Activated CD4-positive, alpha-beta T cell treated with anti-CD3 and anti-CD28 coated beads, Interleukin-2, Interleukin-4, amounts not matched to agents 100 ng/mL and 50 ng/mL, durations not matched to agents 16 hours and 8 hours (primary cell): ENCODE measurements around the gene CES5A.
"Not testable (repeated sequence)": the region's sequence is repeated elsewhere in the genome, so short reads cannot be mapped to it uniquely, and the experiment has no call there.

Source experiments
- DNase-seq: peaks from one replicate; pipeline ENCODE4 v3.0.0-alpha.2; 2020; ENCODE audit warnings: low spot score

The CES5A gene

DNA sequence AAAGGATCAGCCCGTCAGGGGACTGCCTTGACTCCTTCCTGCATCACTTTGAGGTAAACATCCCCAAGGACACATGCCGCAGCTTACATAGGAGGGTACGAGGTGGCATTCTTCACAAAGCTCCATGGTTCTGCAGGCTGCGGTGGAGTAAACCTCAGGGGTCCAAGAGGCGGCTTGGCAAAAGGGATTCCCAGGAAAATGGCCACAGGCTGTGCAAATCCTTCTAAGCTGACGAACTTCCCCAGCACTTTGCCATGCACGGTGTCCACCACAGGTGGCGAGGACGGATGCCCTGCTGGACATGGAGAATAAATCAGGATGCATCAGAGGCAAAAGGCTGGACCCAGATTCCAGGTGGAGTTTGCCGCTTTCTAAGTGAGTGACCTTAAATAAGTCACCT lies 46.5 kb downstream of the CES5A start:
- no peak for DNase-seq

- DNase-seq, result no peak
Measured at GRCh38 chr16:55825115-55825728, 50.0 kb downstream of the CES5A start.

- DNase-seq, result no peak
Measured at GRCh38 chr16:55824473-55825000, 50.6 kb downstream of the CES5A start.

DNA sequence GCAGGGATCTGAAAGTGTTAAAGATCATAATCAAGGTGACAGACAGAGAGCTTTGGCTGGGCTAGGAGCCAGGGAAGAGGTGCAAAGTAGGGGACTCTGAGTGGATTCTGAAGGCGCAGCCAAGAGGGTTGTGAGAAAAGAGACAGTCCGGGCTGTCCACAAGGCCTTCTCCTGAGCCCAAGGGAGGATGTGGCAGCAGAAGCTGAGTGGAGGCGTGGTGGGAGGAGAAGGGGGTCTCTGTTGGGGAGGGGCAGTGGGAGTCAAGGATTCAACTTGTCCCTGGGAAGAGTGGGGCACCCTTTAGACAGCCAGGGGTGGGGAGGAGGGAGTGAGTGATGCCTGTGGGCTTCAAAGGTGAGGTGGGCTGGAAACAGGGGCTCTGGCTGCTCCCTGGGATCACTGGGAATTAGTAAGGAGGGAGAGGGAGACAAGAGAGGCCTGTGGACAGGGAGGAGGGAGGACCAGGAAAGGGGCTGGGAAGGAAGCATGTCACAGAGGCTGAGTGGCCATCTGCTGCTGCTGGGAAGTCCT lies 52.8 kb downstream of the CES5A start:
- DNase-seq, result no peak

DNA sequence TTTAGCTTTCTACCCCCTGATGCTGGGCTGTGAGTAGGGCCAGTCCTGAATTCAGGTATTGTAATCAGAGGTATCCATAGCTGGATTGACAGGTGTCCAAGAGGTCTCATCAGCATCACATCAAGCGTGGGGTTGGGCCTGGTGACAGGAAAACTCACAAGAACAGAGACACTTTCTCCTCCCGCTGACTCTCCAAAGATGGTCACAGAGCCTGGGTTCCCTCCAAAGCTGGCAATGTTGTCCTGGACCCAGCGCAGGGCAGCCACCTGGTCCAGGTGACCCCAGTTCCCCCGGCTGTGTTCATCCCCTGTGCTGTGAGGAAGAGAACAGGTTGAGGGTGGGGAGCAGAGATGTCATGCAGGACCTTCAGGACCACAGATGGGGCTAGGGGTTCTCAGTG lies 54.0 kb downstream of the CES5A start:
- DNase-seq, result no peak

- no peak for DNase-seq
Measured at GRCh38 chr16:55820615-55821014, 54.6 kb downstream of the CES5A start.

- DNase-seq, result no peak
Measured at GRCh38 chr16:55817236-55817912, 57.8 kb downstream of the CES5A start.

DNA sequence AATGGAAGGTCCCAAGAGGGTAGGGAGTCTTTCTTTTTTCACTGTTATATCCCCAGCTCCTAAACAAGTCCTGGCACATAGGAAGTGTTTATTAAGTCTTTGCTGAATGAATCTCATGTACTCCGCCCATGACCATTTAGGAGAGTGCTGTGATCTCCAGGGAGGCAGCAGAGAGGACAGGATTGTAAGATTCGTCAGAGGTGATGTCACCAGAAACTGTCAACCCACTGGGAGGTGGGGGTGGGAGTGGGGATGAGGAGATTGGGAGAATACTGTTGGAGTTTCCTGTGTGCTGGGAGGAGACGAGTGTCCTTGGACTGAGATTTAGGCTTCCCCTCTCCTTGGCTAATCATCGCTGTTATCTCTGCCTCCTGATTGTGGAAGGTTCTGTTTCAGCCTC lies 59.0 kb downstream of the CES5A start:
- DNase-seq, result not testable (repeated sequence)

GRCh38 chr16:55815320-55815719 lies 59.9 kb downstream of the CES5A start:
- no peak for DNase-seq

GRCh38 chr16:55814174-55814573 lies 61.0 kb downstream of the CES5A start:
- not testable (repeated sequence) for DNase-seq

GRCh38 chr16:55813730-55814129 lies 61.4 kb downstream of the CES5A start:
- DNase-seq, result not testable (repeated sequence)

- DNase-seq, result no peak
Measured at GRCh38 chr16:55812951-55813350, 62.2 kb downstream of the CES5A start.

GRCh38 chr16:55811811-55812210 lies 63.4 kb downstream of the CES5A start:
- DNase-seq, result no peak

GRCh38 chr16:55810451-55810961 lies 64.7 kb downstream of the CES5A start:
- no peak for DNase-seq

DNA sequence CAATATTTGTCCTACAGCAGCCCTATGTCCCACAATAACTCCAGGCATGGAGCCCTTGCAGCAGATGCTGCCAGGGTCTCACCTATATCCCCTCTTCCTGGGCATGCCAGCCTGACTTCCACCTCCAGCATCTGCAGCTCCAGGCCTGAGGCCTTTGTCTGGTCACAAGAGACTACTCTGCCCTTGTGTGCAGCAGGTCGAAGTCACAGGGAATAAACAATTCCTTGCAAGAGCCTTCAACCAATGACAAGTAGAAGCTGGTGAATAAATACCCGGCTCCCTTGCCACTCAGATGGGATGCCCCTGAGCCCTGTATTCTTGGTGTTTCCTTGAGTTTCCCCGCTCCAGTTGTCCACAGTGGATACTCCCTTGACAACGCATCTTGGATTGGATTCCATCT lies 65.3 kb downstream of the CES5A start:
- no peak for DNase-seq

DNA sequence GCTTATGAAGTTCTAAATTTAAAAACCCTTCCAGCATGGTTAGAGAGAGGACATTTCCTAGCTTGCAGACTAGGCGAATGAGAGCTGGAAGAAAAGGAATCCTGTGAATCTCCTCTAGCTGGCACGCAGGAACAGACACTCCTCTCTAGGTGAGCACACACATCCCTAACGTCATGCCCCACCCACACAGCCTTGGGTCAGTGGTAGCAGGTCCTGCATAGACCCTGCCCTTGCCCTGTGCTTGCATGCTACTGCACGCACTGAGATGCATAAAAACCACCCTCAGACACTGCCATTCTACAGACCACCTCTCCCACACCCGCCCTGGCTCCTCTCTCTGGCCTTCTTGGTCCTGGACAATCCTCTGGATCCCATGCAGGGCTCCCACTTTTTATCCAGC lies 65.8 kb downstream of the CES5A start:
- no peak for DNase-seq

GRCh38 chr16:55808286-55808685 lies 66.9 kb downstream of the CES5A start:
- not testable (repeated sequence) for DNase-seq

- not testable (repeated sequence) for DNase-seq
Measured at GRCh38 chr16:55805104-55805503, 70.1 kb downstream of the CES5A start.

- not testable (repeated sequence) for DNase-seq
Measured at GRCh38 chr16:55803681-55804080, 71.5 kb downstream of the CES5A start.
